Fibroblast of peridontal ligament (primary cell): ENCODE data around the gene EXOC3.
"Not testable (repeated sequence)": the region's sequence is repeated elsewhere in the genome, so short reads cannot be mapped to it uniquely, and the experiment has no call there.

Experiments
- DNase-seq: peaks from one replicate; pipeline ENCODE4 v3.0.0-alpha.2; 2010; ENCODE audit errors: extremely low read depth

EXOC3 gene

DNA sequence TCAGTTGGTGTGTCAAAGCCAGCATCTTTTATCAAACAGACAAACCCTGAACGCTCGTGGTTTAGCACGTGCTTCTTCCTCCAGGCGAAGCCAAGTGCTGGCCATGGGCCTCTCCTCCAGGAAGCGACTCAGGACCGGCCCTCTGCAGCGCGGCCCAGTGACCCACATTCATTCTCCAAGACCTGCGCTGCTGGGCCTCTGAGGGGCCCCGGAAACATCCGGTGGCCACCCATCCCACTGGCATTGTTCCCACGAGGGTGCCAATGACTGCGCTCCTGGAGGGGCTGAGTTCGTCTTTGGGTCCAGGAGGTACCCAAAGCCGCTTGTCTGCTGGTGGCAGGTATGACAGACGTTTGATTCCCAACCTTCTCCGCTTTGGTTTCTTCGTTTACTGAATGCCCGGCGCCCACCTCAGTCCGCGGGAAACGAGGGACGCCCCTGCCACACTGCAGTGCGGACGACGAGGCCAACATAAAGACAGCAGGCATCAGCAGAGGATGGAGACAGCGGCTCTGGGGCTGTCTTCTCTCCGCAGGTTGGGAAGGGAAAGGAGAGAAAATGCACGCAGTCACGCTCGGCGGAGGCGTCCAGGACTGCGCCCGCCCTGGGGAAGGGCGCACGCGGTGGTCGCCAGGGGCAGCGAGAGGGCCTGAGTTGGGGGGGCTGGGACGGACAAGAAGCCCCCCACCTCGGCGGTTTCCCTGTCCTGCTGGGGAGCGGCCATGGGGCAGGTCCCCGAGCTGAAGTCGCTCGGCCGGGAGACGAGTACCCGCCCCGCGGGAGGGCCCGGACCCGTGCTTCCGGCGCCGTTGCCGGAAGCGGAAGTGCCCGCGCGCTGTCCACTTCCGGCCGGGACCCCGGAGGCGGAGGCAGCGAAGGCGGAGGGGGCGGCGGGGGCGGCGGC is at the start of gene EXOC3:
Gene EXOC3, plus strand, starts transcription at position 842 of the 904 bp plus-strand sequence. CDS start 3,030 bp downstream, outside the sequence.
- peak; percentile 57 for DNase-seq

DNA sequence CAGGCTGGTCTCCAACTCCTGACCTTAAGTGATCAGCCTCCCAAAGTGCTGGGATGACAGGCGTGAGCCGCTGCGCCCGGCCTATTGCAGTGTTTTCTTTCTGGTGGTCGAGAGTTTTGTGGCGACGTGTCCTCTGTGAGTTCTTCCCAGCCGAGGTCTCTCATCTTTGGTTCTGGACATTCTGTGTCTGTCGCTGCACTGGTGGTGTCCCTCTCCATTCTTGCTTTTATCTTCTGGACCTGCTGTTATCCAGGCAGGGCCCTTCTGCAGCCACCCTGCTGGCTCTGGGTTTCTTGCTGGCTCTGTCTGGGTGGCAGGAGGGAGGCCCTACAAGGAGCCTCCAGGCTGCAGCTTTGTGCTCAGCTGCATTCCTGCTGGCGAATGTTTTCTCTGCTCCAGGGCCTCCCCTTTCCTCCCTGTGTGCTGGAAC is 49.1 kb upstream of the EXOC3 start:
- peak; percentile 31 for DNase-seq

DNA sequence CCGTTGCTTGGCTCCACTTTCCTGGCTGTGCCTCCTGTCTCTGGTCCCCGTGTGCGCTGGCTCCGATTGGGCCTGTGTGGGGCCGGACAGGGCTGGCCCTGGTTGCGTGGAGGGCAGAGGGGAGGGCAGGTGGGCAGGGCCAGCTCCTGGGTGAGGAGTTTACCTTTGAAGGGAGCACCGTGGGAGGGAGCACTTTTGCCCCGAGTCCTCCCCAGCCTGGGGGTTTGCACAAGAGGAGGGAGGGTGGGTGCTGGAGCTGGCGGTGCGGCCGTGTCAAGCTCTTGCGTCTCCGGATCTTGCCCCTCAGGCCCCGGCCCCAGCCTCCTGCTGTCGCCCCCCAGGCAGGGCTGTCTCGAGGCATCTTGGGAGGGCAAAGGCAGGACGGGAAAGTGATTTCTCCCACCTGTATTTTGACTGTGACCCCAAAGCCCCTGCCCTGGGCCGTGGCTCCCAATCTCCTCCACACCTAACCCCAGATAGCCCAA is 48.3 kb upstream of the EXOC3 start:
- DNase-seq: no peak

DNA sequence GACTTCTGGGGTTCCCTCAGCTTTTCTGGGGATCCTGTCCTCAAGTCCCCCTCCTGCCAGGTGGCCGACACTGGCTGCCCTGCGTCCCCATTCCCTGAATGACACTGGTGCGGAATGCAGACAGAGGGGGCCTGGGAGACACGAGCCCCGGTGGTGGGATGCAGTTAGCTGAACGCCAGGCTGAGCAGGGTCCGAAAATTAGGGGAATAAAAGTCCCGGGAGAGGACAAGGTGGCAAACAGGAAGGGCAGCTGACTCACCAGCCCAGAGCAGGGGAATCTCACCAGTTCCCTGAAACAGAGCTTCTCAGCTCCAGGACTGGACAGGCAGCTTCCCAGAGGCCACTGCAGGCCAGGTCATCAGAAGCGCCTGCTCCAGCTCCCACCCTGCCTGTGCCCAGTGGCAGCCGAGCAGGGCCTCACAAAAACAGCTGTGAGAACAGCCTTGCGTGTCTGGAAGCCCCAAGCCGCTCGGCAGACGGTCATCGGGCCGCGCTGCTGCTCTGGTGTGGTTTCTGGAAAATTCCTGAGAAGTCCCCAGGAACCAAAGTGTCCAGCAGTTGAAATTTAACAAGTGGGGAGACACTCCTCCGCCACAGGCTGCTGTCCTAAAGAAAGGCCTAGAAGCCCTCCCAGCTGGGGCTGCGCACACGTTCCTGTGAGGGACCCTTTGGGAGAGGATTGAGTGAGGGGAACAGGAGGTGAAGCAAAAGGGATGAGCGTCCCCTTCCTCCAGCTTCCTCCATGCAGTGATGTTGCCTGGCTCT is 47.6 kb upstream of the EXOC3 start:
- peak; percentile 79 for DNase-seq

DNA sequence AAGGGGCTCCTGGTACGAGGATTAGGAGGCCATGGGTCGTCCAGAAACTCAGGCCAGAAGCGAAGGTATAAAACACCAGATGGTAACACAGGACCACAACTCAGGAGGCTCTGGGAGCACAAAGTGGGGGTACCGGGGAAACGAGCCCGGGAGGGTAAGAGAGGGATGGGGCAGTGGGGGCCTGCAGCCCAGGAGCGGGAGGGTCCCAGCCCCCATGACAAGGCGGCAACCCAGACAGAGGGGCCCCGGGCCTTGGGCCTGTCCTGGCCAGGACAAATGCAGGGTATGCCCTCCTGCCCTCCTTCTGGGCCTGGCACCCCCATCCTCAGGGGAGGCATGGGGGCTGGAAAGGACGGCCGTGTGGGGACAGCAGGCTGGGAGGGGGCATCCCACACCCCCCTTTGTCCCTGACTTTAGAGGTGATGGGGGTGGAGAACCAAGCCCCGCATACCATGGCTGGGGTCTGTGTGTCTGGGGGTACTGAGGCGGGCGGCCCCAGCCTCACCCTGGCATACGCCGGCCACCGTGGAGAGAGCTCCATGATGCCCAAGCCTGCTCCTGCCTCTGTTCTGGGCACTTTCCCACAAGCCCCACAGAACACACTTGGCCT is 47.0 kb upstream of the EXOC3 start:
- DNase-seq: no peak

DNA sequence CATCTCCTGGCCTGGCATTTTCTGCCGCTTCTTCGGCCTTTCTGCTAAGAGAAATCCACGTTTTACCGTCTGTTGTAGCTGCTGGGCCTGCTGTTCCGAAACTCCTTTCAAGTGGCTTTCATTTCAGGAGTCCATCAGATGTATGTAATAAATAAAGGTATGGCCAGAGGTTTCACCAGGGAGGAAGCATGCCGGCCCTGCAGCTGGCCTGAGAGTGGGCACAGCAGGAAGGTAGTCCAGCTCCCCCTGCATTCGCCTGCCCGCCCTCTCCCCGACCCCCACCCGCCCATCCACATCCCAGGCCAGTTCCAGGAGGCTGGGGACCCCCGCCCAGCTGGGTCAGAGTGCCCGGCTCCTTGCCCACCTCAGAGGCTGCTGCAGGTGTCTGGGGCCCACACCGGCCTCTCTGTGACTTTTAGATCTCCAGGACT is 46.4 kb upstream of the EXOC3 start:
- DNase-seq: no peak

DNA sequence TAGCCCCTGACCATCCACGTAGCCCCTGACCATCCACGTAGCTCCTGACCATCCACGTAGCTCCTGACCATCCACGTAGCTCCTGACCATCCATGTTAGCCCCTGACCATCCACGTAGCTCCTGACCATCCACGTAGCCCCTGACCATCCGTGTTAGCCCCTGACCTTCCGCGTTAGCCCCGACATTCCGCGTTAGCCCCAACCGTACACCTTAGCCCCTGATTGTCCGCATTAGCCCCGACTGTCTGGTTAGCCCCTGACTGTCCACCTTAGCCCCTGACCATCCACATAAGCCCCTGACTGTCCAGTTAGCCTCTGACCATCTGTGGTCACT is 44.9 kb upstream of the EXOC3 start:
- not testable (repeated sequence) for DNase-seq

DNA sequence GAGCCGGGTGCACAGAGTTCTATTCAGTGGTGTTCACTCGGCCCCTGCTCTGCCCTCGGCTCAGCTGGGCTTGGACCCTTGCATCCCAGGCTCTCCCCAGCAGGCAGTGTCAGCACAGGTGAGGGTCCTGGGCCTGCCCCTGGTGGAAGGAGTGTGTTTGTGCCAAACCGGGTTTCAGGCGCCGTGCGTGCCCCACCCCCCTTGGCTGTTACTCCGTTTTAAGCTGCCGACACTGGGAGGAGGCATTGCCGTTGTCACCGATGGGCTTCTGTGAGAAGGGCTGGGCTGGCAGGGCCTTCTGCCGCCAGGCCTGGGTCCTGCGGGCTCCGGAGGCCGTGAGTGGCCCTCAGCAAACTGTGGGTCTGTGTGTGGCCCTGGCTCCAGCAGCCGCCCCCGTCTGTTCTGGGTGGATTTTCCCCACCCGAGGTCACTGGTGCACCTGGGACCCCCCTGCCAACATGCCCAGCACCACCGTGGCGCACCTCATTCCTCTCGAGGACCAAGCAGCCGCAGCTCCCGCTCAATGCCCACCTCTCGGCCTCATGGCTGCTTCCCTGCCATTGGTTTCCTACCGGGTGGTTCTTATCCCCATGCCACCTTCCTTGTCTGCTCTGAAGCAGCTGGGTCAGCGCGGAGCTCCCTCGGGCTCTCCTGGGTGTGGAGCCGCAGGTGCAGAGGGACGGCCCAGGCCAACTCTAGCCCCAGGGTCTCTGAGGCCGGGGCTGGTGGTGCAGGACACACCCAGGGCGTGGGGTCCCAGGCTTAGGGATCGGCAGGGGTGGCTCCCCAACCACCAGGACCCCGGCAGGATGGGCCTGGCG is 44.3 kb upstream of the EXOC3 start:
- no peak for DNase-seq

DNA sequence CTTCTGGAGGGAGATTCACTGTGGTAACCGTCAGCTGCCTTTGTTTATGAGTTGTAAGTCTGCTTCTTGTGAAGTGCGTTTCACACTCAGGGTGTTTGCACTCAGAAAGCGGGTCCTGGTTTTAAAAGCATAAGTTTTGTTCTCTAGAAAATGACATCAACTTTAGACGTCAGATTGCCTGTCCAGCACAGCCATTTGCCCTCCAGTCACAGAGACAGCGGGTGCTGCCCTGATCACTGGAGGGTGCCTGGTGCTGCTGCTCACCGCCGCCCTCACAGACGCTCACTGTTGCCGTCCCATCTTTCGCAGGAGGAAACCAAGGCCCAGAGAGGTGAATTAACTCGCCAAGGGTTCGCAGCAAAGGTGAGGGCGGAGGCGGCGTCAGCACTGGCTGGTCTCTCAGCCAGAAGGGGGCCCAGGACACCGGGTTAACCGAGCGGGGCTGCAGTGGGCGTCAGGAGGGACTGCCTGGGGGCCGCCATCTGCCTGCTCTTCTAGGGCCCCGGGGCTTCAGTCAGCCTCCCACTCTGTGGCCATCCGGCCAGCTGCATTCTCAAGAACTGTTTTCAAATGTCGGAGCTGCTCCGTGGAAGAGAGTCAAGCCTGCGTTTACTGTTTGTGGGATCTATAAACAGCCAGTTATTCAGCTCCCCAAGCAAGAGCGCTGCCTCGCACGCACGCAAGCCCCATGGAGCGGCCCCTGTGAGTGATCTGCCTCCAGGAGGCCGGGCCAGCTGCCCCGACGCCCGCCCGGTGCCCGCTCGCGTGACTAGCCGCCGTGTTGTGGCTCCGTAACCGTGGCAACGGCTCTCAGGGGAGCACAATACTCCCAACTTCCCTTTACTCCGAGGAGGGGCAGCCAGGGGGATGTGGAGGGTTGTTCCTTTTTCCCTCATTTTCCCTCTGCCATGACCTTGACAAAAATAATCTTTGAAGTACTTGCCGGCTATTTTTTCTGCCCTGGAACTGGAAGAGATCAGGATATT is 43.4 kb upstream of the EXOC3 start:
- peak; percentile 98 for DNase-seq

DNA sequence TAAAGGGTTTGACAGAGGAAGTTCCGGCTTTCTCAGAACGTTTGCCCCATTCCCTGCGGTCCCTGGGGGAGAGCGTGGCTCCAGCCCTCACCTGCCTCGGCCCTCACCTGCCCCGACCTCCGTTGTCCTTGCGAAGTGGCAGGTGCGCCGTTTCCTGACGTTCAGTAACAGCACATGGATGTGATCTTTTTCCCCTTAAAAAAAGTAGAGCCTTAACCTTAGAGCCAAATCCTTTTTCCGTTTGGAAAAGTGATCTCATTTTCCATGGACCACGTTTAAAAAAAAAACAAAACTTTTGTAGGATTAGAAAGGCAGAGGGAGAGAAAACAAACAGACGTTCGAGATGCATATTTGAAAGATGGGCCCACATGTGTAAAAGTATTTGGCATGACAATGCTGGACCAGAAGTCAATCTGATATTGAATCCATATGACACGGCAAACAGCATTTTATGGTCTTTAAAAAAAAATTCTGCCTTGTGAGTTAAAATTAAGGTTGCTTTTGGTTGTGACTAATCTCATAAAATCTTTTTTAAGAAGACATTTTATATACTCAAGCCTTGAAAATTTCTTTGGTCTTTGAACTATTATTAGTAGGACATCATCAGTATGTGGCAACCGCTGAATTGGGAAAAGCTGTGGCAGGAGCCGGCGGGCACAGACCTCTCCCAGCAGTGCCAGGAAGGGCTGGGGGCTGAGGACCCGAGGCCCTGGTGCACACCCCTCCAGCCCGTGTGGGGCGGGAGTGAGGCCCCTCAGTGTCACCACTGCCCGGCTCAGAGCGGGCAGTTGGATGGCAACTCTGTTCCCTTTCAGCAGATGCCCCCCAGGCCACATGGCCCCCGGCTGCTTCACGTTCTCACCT is 42.5 kb upstream of the EXOC3 start:
- DNase-seq: peak; percentile 98

DNA sequence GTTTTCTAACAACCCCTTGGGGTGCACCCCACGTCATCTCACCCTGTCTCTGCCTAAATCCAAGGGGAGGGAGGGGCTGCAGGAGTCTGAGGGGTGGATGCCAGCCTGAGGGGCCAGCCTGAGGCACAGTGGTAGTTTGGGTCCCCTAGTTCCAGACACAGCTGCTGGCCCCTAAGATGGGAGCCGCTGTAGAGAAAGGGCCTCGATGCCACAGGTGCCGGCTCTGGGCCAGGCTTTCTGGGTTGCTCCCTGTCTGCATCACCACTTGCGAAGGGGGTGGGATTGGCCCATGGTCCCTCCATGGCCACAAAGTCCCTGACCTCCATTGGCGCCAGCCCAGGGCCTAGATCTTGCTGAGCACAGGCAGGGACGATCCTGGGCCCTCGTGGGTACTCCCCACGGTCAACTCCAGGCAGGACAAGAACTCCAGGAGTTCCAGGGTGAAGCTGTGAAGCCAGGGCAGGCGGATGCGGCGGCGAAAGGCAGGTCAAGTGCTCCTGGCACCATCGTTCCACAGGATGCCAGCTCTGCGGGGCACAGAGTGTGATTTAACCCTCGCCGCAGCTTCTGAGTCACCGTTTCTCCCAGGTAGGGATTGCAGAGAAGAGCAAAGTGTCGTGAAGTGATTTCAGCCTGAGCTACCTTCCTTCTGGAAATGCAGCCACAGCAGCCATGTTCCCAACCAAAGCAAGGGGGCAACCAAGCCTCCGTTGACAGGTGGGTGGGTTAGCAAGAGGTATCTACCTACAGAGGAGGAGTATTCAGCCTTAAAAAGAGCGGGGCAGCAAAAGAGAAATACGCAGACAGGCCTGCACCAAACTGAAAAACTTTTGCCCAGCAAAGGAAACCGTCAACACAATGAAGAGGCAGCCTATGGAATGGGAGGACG is 41.6 kb upstream of the EXOC3 start:
- no peak for DNase-seq

DNA sequence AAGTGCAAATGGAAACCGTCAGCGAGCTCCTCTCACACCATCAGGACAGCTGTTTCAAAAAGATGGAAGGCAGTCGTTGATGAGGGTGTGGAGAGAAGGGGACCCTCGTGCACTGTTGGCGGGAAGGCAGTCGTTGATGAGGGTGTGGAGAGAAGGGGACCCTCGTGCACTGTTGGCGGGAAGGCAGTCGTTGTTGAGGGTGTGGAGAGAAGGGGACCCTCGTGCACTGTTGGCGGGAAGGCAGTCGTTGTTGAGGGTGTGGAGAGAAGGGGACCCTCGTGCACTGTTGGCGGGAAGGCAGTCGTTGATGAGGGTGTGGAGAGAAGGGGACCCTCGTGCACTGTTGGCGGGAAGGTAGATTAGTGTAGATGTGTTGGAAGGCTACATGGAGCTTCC is 40.8 kb upstream of the EXOC3 start:
- not testable (repeated sequence) for DNase-seq

DNA sequence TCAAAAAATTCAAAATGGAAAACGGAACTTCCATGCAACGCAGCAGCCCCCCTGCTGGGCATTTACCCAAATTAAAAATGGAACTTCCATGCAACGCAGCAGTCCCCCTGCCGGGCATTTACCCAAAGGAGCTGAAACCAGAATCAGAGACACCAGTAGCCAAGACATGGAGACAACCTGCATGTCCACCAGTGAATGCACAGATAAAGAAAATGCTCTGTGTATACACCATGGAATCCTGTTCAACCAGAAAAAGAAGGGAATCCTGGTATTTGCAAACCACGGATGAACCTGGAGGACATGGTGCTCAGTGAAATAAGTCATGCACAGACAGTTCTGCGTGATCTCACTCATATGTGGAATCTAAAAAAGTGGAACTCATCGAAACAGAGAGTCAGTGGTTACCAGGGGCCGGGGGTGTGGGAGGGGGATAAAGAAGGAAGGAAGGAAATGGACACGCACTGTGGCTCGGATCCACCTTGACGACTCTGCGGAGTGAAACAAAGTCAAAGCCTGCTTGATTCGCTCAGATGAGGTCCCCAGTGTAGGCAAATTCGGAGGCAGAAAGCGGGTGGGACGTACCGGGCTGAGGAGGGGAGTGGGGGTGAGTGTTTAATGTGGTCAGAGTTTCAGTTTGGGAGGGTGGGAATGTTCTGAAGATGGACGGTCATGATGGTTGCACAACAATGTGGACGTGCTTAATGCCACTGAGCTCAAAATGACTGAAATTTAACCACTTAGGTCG is 40.2 kb upstream of the EXOC3 start:
- no peak for DNase-seq

DNA sequence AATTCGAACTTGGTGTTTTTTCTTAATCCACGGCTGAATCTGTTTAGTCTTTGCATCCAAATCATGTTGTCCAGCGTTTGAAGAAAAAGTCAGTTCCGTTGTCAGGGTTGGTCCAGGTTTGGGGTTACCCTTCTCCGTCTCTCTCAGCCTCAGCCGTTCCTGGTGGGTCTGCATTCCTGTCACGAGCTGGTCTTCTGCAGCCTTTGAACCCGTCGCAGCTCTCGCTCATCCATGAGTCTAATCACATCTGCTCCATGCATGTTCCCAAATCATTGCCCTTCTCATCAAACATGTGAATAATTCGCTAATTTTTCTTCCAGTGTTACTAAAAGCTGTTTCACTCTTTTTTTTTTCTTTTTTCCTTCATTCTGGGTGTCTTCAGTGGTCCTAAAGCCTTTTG is 39.0 kb upstream of the EXOC3 start:
- DNase-seq: no peak

DNA sequence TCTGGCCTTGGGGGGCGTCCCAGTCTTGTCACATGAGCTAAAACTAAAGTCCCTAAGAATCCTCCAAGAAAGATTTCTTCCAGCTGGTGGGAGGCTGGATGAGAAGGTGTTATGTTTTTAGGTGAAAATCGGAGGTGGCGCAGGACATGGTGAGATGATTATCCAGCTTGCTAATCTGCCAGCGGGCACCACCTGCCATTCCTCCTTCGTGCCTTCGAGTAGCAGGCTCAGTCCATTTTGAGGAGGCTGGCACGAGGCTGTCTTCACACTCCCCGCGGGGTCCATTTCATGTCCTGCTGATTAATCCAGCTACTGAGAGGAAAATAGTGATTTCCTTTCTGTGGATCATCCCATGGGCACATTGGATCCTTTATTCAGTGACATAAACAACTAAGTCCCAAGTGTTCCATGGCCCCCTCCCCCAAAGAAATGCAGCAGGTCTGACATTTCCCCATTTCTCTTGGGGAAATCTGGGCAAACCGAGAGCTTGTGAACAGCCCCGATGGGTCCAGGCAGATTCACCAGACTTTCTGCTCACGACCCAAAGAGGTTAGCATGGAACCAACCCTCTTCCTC is 38.2 kb upstream of the EXOC3 start:
- DNase-seq: no peak

DNA sequence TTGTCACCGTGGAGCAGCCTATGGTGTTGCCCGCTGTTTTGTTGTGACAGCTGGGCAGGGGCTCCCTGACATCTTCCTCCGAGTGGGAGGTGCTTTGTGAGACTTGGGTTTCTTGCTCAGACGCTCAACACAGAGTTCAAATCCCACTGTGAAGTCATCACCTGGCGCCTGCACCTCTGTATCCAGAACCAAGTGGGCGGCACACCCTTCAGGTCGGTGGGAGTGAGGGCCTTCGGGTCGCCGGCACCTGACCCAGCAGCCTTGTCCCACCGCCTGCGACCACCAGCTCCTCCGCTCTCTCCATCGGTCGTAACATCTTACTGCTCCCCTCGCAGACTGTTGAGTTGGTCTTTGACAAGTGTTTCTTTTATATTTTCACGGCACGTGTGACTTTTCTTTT is 37.6 kb upstream of the EXOC3 start:
- DNase-seq: no peak

DNA sequence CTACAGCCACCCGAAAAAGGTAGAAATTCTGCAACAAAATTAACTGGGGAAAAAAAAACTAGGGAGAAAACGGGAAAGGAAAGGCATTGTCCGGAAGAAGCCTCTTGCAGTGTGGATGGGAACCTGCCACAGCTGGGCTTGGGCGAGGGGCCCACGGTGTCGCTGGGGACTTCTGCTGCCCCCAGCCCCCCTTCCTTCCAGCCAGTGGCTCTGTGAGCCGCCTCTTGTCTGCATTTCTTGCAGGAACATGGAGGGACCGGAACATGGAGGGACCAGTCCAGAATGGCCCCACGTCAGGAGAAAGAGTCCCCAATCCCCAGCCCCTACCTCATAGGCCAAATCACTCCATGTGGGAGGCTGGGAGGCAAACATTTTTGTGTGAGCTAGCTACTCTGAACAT is 36.9 kb upstream of the EXOC3 start:
- no peak for DNase-seq
